Esophagus muscularis mucosa (tissue), 3 donors: ENCODE measurements around the gene MSI2.

ENCODE experiments used
- POLR2A ChIP-seq: fragments of 450-650 bp; IDR thresholded peaks from one replicate; pipeline ENCODE4 v1.6.1; 2017; ENCODE audit warnings: antibody characterized with exemption, moderate library complexity, mild to moderate bottlenecking, low read depth
- TF ChIP-seq, protein P1 (sequence below), 3 experiments: fragments of 200-600 bp in 2 of 3; fragments of 450-650 bp in 1 of 3; sonication (generic) in 2 of 3; IDR thresholded peaks; one replicate each; pipeline ENCODE4 v1.5.1; 2017 to 2019; ENCODE audit warnings: antibody characterized with exemption in 3 of 3, mild to moderate bottlenecking in 2 of 3, moderate library complexity in 1 of 3

DNA sequence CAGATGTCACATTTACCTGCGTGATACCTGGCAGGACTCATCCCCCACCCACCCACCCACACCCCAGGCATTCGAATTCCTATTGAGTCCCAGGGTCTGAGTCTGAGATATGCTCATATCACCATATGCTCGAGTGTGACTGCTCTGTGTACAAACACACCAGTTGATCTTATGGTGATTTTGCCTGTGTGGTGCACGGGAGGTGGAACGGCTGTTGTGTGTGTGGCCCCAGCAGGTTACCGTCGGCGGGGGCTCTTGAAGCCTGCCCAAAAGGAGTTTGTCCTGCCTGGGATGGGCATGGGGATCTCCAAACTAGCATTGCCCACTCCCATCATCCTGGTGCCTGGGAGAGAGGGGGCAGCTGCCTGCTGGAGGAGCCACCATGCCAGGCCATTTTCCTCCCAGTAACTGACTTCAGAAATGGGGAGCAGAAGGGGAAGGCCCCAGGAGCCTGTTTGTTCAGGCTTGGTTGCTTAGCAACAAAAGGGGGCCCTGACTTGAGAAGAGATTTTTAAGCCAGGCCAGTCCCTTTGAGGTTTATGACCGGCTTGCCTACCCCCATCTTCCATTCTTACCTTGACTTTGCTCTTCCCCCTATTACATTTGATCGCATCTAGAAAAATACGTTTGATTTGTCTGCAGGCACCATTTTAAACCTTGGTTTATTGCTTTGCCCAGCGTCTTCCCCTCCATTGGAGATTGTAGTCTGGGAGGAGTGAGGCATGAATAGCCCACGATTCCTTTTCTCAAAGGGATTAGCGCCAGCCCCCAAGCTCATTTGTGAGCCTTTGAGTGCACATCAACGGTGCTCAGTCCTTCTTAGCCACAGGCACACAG is 271.1 kb downstream of the MSI2 start:
- TF ChIP-seq, protein P1, sequence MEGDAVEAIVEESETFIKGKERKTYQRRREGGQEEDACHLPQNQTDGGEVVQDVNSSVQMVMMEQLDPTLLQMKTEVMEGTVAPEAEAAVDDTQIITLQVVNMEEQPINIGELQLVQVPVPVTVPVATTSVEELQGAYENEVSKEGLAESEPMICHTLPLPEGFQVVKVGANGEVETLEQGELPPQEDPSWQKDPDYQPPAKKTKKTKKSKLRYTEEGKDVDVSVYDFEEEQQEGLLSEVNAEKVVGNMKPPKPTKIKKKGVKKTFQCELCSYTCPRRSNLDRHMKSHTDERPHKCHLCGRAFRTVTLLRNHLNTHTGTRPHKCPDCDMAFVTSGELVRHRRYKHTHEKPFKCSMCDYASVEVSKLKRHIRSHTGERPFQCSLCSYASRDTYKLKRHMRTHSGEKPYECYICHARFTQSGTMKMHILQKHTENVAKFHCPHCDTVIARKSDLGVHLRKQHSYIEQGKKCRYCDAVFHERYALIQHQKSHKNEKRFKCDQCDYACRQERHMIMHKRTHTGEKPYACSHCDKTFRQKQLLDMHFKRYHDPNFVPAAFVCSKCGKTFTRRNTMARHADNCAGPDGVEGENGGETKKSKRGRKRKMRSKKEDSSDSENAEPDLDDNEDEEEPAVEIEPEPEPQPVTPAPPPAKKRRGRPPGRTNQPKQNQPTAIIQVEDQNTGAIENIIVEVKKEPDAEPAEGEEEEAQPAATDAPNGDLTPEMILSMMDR (IDR thresholded peaks at IDR 0.05) = no peak
- TF ChIP-seq POLR2A = no peak
